Esophagus muscularis mucosa (tissue), 3 donors: ENCODE measurements around the gene PIGT.

Experiments used
- CTCF ChIP-seq, 3 experiments: fragments of 200-600 bp in 2 of 3; fragments of 450-650 bp in 1 of 3; sonication (generic) in 2 of 3; IDR thresholded peaks; one replicate each; pipeline ENCODE4 v1.5.1; 2017 to 2019; ENCODE audit warnings: antibody characterized with exemption in 3 of 3, mild to moderate bottlenecking in 2 of 3, moderate library complexity in 1 of 3
- POLR2A ChIP-seq: fragments of 450-650 bp; IDR thresholded peaks from one replicate; pipeline ENCODE4 v1.6.1; 2017; ENCODE audit warnings: antibody characterized with exemption, moderate library complexity, mild to moderate bottlenecking, low read depth

- peak in 1 of 3 experiments; percentile 28 for TF ChIP-seq CTCF (IDR thresholded peaks at IDR 0.05)
- TF ChIP-seq POLR2A: no peak
Observed at GRCh38 chr20:45445805-45446562, 30.0 kb downstream of the PIGT start.
